SJSA1 (cell line): Measurements from ENCODE around the gene AGFG2. TPM values are rescaled to one million over a fixed set of nuclear protein-coding genes. Genes with fewer than 3 reads are reported as not detected.

Experiments
- DNase-seq, 2 experiments: peaks; one replicate each; pipeline ENCODE4 v3.0.0-alpha.2; 2015 to 2020; ENCODE audit warnings: low spot score in 2 of 2, low read depth in 1 of 2
- H3K27ac ChIP-seq: fragments of 250-450 bp; sonication (Bioruptor Pico); 2 replicates; pipeline ENCODE4 v1.5.1; 2020; ENCODE audit warnings: mild to moderate bottlenecking, moderate library complexity
- H3K27me3 ChIP-seq: fragments of 250-450 bp; sonication (Bioruptor Pico); replicated peaks from 2 replicates; pipeline ENCODE4 v1.5.1; 2020; ENCODE audit warnings: mild to moderate bottlenecking, moderate library complexity
- H3K36me3 ChIP-seq: fragments of 250-450 bp; sonication (Bioruptor Pico); 2 replicates; pipeline ENCODE4 v1.5.1; 2020; ENCODE audit warnings: mild to moderate bottlenecking
- H3K4me1 ChIP-seq: fragments of 250-450 bp; sonication (Bioruptor Pico); replicated peaks from 2 replicates; pipeline ENCODE4 v1.6.1; 2021; ENCODE audit warnings: mild to moderate bottlenecking
- H3K4me3 ChIP-seq: fragments of 250-450 bp; sonication (Bioruptor Pico); 2 replicates; pipeline ENCODE4 v1.5.1; 2020; ENCODE audit warnings: mild to moderate bottlenecking
- H3K9me3 ChIP-seq: fragments of 250-450 bp; sonication (Bioruptor Pico); replicated peaks from 2 replicates; pipeline ENCODE4 v1.5.1; 2020; ENCODE audit warnings: mild to moderate bottlenecking
- total RNA-seq: library from RNA; depleted of rRNA; stranded (reverse); fragments of >200 nt; shearing (Covaris generic); gene quantifications from 2 replicates; pipeline ENCODE4 v1.2.3, GENCODE V29; 2014

The AGFG2 gene
- total RNA-seq, 1 experiment from 2014 or later, result 24.2 TPM

GRCh38 chr7:100575206-100575631, 36.2 kb downstream of the AGFG2 start:
- peaks cover 63% of the 10 kb centered on the region for H3K36me3 ChIP-seq
- H3K9me3 ChIP-seq, result no peaks in the 10 kb centered on the region
- peaks cover 4% of the 10 kb centered on the region for H3K4me1 ChIP-seq
- no peak overlapping the region for H3K27ac ChIP-seq
- no peak overlapping the region for H3K4me3 ChIP-seq
- DNase-seq, result no peak
- peaks cover 3% of the 10 kb centered on the region for H3K27me3 ChIP-seq

- Histone ChIP-seq H3K27ac (no peak overlapping the region), H3K36me3 (peaks cover 70% of the 10 kb centered on the region), H3K4me1 (no peaks in the 10 kb centered on the region), H3K4me3 (no peak overlapping the region), H3K27me3 (no peaks in the 10 kb centered on the region; the same call in 1 of the 2 replicates), H3K9me3 (no peaks in the 10 kb centered on the region)
- DNase-seq, result no peak
Observed at GRCh38 chr7:100575746-100576383, 36.9 kb downstream of the AGFG2 start.

GRCh38 chr7:100576384-100576993, 37.5 kb downstream of the AGFG2 start:
- DNase-seq, result no peak
- Histone ChIP-seq H3K27ac (no peak overlapping the region), H3K27me3 (no peaks in the 10 kb centered on the region), H3K9me3 (no peaks in the 10 kb centered on the region), H3K4me1 (no peaks in the 10 kb centered on the region), H3K4me3 (no peak overlapping the region), H3K36me3 (peaks cover 76% of the 10 kb centered on the region)

GRCh38 chr7:100577103-100577502, 38.1 kb downstream of the AGFG2 start:
- Histone ChIP-seq H3K9me3 (no peaks in the 10 kb centered on the region), H3K4me1 (no peaks in the 10 kb centered on the region), H3K27me3 (no peaks in the 10 kb centered on the region), H3K27ac (no peak overlapping the region), H3K4me3 (no peak overlapping the region), H3K36me3 (peaks cover 82% of the 10 kb centered on the region)
- DNase-seq, result no peak

GRCh38 chr7:100577507-100577906, 38.5 kb downstream of the AGFG2 start:
- Histone ChIP-seq H3K9me3 (no peaks in the 10 kb centered on the region), H3K27me3 (no peaks in the 10 kb centered on the region), H3K36me3 (peaks cover 86% of the 10 kb centered on the region), H3K4me3 (no peak overlapping the region), H3K27ac (no peak overlapping the region), H3K4me1 (no peaks in the 10 kb centered on the region)
- no peak for DNase-seq

- Histone ChIP-seq H3K27ac (no peak overlapping the region), H3K4me1 (no peaks in the 10 kb centered on the region), H3K27me3 (no peaks in the 10 kb centered on the region), H3K4me3 (no peak overlapping the region), H3K36me3 (peaks cover 93% of the 10 kb centered on the region), H3K9me3 (no peaks in the 10 kb centered on the region)
- DNase-seq, result no peak
Observed at GRCh38 chr7:100578246-100579183, 39.5 kb downstream of the AGFG2 start.

- no peak for DNase-seq
- Histone ChIP-seq H3K27ac (no peak overlapping the region), H3K4me3 (no peak overlapping the region), H3K9me3 (no peaks in the 10 kb centered on the region), H3K4me1 (peaks cover 10% of the 10 kb centered on the region), H3K36me3 (peaks cover 81% of the 10 kb centered on the region), H3K27me3 (no peaks in the 10 kb centered on the region)
Observed at GRCh38 chr7:100580466-100581283, 41.7 kb downstream of the AGFG2 start.

- Histone ChIP-seq H3K4me1 (peaks cover 10% of the 10 kb centered on the region), H3K9me3 (no peaks in the 10 kb centered on the region), H3K27ac (no peak overlapping the region), H3K4me3 (no peak overlapping the region), H3K27me3 (no peaks in the 10 kb centered on the region), H3K36me3 (peaks cover 70% of the 10 kb centered on the region)
- DNase-seq, result no peak
Observed at GRCh38 chr7:100582041-100582579, 43.1 kb downstream of the AGFG2 start.

- H3K4me3 ChIP-seq, result no peak overlapping the region
- H3K4me1 ChIP-seq, result peaks cover 10% of the 10 kb centered on the region
- no peak for DNase-seq
- H3K9me3 ChIP-seq, result no peaks in the 10 kb centered on the region
- H3K27ac ChIP-seq, result no peak overlapping the region
- H3K27me3 ChIP-seq, result no peaks in the 10 kb centered on the region
- H3K36me3 ChIP-seq, result peaks cover 64% of the 10 kb centered on the region
Observed at GRCh38 chr7:100582650-100583049, 43.6 kb downstream of the AGFG2 start.

GRCh38 chr7:100583132-100584053, 44.4 kb downstream of the AGFG2 start:
- DNase-seq, result no peak
- no peak overlapping the region for H3K27ac ChIP-seq
- no peaks in the 10 kb centered on the region for H3K27me3 ChIP-seq
- H3K4me3 ChIP-seq, result no peak overlapping the region
- H3K9me3 ChIP-seq, result no peaks in the 10 kb centered on the region
- H3K36me3 ChIP-seq, result peaks cover 57% of the 10 kb centered on the region
- peaks cover 10% of the 10 kb centered on the region for H3K4me1 ChIP-seq

GRCh38 chr7:100584054-100584682, 45.2 kb downstream of the AGFG2 start:
- DNase-seq, result no peak
- Histone ChIP-seq H3K9me3 (no peaks in the 10 kb centered on the region), H3K27me3 (no peaks in the 10 kb centered on the region), H3K4me3 (no peak overlapping the region; the same call in 1 of the 2 replicates), H3K4me1 (peaks cover 10% of the 10 kb centered on the region), H3K36me3 (peaks cover 49% of the 10 kb centered on the region), H3K27ac (no peak overlapping the region)
